Embryonic facial prominence (tissue), 1 donor: Measurements from ENCODE around the gene ALPI.

Source experiments
- DNase-seq: peaks from one replicate; pipeline ENCODE4 v3.0.0-alpha.2; 2016; ENCODE audit errors: extremely low spot score

The ALPI gene

DNA sequence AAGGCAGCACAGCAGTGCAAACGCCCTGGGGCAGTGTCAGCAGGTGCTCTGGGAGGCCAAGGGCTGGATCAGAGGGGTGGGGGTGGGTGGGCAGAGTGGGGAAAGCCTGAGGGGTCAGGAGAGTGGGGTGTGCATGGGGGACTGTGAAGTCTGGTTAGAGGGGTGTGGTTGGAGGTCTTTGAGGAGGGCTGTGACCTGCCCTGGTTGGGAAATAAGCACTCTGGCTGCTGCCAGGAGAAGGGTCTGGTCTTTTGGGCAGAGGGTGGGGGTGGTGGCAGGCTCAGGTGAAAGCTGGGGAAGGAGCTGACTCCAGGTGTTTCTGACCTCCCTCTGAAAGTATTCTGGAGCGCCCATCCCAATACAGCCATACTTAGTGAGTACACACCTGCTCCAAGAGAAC lies 4.2 kb downstream of the ALPI start:
- DNase-seq, result no peak

DNA sequence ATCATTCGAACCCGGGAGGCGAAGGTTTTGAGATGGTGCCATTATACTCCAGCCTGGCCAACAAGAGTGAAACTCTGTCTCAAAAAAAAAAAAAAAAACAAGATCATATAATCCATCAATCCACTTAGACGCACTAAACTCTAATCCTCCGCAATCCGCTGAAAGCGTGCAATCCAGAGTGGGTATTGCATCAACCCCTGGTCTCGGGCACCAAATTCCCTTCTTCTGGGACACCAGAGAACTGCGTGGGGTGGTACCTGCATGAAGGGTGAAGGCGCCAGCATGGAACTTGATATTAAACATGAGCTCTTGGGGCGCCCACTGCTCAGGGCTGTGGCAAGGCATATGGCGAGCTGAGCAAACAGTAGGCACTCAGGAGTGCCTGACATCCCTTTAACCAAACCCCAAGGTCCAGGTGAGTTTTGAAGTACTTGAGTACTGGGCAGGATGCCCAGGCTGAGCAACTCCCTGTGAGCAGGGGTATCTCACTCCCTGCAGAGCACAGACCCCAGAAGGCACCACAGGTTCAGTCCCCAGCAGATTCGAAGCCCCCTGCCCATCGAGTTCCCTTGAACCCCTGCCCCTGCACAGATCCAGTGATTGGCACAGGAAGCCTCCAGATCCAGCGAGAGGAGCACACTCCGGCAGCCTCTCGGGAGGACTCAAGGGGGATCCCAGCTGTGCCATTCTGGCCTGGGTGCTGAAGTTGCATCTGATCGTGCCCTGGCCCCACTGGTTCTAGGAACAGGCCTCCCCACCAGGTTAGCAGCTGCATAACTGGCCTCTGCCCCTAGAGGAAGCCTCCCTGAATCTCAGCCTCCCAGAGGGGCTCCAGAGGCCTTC lies 8.0 kb downstream of the ALPI start:
- no peak for DNase-seq

DNA sequence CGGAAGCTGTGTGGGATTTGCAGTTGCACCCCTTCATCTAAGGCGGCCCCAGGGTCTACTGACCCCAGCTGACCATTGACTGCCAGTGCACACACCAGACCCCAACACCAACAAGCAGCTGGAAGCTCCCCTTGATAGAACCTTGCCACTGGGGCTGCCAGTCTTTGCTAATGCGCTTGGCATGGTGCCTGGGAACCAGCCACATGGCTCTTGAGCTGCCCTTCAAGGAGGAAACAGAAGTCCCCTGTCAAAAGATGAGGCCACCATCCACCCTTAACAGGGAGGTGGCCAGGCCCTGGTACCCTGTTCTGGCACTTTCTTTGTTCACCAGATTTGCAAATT lies 8.6 kb downstream of the ALPI start:
- DNase-seq, result no peak

DNA sequence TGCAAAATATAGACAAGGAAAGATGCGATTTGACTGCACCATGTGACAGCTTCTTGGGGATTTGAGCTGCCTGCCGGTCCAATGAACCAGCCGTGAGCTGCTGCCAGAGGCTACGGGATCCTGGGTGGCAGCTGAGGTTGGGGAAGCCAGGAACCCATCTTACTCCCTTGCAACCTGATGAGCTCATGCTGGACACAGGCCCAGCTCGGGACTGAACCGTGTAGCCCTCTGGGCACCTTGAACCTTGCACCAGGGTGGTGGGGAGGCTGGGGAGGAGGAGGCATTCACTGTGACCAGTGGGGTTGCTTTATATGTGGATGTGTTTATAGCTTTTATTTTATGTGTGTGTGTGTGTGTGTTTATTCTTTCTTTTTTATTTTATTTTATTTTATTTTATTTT lies 9.1 kb downstream of the ALPI start:
- no peak for DNase-seq

DNA sequence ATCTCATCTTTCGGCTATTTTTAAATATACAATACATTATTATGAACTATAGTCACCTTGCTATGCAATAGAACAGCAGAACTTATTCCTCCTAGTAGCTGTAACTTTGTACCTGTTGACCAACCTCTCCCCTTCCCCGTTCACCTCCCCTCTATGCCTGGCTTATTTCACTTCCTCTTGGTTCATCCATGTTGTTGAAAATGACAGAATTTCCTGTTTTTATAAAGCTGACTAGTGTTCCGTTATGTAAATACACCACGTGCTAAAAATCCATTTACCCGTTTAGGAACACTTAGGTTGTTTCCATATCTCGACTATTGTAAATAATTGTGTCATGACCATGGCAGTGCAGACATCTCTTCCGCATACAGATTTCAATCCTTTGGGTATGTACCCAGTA lies 10.3 kb downstream of the ALPI start:
- DNase-seq, result no peak

DNA sequence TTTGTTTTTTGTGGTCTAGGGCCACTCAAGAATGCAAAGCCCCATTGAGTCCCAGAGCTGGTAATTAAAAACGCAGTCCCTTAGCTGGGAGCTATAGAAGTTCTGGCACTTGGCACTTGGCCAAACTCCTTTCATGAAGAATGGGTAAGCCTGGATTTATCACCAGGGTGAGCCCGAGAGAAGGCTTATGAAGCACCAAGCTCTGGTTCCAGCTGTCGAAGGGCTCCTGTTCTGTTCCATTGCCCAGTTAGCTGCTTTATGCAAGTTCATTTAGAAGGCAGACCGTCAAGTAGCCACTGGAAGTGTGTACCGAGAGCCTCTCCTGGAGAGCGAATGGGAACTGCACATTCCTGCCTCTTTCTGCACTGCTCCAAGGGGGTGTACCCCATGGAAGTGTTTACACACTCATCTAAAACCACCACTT lies 17.5 kb downstream of the ALPI start:
- DNase-seq, result no peak

DNA sequence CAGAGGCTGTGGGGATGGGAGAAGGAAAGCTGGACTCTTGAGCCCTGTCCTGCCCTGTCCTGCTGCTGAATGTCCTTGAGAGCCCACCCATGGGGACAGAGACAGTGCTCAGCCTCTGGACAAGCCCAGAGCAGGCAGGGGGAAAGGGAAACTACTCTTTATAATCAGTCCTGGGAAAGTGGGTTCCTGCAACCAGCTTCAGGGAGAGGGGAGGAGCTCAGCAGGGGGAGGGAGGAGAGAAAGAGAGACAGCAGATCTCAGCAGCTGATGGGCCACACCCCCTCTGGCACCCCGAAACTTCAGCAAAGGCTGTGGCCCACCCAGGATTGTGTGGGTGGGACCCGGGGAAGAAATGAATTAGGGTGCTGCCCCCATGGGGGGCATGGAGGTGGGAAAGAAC lies 20.1 kb downstream of the ALPI start:
- no peak for DNase-seq

DNA sequence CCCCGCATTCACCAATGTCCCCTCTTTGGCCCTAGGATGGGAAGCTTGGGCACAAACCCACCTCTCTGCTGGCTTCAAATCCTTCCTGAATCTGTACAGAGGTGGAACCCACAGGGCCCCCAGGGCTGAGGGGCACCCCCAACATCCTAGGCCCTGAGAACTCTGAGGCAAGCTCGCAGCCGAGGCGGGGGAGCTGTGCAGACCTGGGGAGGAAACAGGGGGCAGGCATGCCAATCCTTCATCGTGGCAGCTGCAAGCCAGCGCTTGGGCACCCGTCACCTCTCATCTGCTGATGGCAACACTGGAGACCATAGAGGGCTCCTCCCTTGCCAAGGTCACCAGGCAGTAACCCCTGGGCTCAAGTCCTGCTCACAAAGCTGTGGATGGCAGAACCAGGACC lies 20.8 kb downstream of the ALPI start:
- DNase-seq, result no peak

DNA sequence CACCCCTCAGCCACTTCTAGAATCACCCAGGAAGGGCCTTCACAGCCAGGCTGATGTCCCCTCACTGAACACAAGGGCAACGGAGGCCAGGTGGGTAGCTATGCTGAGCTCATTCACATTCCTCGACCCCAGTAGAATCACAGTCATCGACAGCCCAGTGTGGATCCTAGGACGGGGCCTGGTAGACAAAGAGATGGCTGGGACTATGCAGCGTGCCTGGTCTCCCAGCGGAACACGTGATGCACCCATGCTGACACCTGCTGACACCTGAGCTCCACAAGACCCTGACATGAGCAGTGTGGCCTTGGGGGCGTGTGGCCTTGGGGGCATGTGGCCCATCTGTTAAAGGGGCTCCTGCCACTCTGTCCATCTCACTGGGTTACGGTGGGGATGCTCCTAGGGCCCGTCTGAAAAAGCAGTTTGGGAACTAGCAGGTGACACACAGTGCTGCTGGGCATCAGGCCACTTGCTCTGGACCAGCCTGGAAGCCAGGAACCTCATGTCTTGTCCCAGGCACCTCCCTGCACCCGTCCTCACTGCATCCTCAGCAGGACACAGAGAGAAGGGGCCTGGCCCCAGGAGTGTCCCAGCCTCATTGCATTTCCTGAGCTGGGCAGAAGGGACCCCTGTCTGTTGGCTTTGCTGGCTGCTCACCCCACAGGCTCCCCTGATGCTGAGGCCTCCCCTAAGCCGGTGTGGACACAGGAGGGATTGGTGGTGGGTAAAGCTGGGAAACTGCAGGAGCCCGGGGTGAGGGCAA lies 22.0 kb downstream of the ALPI start:
- no peak for DNase-seq

DNA sequence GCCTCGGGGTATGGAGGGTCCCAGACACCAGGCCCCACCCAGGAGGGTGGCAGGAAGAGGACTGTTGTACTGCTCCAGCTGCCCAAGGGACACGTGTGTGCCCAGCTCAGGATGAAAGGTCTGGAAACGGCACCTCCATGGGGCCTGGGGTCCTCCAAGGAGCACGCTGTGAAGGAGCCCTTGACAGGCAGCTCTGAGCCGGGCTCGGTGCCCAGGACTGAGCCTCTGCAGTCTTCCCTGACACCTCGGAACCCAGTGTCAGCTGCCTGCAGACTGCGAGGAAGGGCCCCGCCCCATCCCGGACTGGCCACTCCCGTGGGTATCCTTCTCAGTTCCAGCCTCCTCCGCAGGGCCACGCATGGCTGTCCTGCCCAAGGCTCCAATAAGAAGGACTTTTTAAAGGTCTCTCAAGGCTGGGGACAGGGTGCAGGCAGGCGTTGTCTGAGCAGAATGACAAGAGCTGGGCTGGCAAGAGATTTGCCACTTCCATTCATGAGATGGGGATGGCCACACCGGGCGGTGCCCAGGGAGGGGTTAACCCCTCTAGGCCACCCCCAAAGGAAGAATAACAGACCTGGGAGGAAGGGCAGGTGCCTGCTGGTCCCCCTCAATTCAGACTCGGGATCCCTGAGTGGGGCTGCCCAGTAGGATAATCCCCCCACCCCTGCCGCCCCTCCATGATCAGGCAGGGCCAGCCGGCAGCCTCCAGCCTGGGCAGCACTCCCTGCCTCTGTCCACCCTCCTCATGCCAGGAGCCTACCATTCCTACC lies 22.8 kb downstream of the ALPI start:
- DNase-seq, result no peak

DNA sequence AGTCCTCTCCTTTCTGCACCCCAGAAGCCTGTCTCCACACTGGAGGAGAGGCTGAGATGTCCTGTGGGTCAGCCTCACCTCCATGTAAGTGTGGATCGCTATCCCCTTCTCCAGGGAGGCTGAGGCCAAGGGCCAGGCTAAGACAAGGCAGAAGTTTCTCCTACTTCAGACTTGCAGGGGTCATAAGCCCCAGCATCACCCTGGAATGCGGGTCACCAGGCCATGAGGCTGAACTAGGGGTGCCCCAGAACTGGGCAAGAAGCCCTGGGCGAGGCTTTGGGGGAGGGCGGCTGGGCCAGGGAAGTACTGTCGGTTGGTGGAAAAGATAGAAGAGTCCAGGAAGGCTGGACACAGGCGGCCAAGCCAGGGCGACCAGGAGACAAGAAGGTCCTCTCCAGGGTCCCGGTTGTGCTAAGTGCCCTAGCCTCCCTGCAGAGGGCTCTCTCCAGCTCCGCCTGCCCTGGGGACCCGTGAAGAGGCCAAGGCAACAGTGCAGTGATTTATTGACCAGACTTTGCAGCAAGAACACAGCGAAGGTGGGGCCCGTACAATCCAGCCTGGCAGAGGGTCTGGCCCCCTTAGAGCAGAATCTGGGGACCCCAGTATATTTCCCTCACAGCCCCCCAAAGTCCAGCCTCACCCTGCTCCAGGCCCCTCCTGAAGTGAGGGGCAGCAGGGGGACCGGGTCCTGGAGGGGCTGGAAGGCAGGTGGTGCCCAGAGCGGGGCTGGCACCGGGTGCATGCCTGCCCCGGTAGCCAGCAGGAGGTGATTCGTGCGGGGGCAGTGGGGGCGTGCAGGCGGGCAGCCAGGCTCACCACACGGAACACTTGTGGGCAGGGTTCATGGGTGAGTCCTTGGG lies 23.6 kb downstream of the ALPI start:
- no peak for DNase-seq

DNA sequence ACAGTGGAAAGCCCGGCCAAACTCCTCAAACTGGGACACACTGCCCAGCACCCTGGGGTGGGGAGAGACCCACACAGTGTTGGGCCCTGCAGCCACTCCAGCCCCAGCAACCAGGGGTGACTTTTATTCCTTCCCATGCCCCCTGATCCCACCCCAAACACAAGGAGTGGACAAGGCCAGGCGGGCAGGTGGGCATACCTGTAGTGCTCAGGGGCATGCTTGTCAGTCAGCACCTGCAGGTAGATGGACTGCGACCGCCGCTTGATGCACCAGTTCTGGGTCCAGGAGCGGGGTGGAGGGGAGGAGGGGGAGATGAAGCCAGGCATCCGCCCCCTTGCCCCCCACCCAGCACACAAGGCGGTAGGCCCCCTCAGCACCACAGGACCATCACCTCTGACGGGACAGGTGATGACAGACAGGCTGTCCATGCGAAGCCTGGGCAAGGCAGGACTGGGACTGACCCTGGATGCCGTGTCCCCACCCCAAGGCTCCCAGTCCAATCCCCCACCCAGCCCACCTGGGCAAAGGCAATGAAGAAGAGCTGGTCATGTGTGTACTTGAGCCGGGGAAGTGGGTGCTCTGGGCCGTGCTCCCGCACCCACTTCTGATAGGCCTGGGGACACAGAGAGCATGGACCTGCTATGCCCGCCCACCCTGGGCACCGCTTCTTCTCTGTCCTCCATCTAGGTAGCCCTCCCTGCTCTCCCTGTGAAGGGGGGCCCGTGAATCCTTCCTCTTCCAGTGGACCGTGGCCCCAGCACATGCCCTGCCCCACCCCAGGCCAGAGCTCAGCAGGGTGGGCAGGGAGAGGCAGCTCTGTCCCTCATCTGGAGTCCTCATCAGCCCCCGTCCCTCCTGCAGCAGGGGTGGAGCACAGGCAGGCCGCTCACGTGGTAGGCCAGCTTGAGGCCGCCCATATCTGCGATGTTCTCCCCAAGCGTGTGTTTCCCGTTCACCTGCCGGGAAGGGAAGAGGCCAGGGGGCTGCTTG lies 24.5 kb downstream of the ALPI start:
- DNase-seq, result no peak

DNA sequence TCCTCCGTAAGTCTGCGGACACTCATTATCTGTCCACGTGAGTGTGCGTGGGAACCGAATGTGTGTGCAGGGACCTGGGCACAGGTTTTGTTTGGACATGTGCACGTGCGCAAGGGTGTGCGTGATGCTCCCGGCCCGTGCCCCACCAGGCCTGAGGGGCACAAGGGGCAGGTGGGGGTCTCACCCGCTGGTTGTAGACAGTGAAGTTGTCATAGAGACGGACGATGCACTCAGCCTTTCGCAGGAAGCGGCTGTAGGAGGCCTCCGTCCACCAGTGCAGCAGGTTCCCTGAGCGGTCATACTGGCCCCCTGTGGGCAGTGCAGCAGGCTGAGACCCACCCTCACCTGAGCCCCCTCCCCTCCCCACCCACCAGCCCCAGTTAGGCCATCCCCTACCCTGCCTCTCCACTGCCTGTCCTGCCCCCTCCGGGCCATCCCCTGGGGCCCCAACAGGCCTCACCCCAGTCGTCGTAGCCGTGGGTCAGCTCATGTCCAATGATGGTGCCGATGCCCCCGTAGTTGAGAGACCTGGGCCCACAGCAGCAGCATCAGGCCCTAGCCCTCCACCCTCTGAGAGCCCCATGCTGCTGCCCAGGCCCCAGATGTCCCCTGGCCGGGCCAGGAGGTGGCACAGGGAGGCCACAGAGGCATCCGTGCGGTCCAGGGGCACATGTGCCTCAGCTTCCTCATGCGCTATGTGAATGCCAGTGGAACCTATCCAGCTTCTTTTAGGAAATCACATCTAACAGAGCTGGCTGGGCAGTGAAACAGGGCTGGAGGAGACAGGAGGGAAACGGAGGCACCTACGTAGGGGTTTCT lies 25.6 kb downstream of the ALPI start:
- DNase-seq, result no peak

DNA sequence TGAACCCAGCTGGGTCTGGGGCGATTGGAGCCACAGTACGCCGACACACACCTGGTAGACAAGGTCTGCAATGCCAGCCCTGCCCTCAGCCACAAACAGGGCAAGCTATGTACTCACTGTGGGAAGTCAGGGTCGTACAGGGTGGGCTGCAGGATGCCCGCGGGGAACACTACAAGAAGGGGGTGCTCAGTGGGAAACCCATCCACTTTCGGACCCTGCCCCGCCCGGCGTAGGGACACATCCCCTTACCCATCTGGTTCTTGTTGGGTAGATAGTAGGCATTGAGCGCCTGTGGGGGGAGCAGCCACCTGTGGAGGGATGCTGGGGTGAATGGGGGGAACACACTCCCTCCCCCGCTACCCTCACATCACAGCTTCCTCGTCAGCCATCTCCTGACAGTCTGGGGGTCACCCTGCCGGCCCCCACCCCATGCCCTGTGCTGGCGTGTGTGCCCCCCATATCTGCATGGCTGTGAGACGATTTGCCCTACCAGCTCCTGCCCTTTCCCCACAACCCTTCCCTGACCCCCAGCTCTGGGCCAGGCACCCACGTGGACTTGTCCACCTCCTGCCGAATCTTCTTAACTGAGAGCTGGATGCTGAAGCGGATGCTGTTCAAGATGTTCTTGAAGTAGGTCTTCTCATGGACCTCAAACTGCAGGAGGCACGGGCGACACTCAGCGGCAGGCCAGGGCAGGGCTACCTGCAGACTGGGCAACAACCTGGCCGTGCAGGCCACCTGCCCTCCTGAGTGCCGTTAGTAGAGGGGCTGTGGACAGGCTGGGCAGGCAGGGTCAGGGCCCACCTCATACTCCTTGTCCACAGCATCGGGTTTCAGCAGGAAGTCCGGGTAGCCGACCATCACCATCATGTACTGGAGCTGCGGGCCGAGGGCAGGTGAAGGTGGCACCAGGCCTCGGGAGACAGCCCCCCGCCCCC lies 26.6 kb downstream of the ALPI start:
- DNase-seq, result no peak

DNA sequence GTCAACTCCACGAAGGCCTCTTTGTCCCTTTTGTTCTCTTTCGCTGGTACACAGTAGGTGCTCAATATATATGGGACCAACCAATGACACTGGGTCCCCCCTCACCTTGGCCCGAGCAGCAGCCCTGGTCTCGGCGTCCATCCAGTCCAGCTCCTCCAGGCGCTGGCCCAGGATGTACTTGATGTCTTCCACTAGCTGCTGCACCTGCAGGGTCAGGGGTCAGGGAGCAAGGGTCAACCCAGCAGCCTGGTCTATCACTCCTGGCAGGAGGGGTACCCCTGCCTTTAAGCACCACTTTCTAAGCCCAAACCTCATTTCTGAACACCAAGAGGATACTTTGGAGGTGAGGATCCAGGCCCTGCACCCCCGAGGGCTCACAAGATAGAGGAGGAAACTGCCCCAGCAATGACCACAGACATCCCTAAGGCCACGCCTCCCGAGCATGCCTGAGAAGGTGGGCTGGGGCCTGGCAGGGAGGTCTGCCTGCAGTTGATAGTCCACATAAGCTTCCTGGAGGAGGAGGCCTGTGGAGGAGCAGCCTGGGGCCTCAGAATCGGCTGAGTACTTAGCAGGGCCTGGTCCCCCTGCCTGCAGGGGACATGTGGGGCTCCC lies 27.5 kb downstream of the ALPI start:
- no peak for DNase-seq

DNA sequence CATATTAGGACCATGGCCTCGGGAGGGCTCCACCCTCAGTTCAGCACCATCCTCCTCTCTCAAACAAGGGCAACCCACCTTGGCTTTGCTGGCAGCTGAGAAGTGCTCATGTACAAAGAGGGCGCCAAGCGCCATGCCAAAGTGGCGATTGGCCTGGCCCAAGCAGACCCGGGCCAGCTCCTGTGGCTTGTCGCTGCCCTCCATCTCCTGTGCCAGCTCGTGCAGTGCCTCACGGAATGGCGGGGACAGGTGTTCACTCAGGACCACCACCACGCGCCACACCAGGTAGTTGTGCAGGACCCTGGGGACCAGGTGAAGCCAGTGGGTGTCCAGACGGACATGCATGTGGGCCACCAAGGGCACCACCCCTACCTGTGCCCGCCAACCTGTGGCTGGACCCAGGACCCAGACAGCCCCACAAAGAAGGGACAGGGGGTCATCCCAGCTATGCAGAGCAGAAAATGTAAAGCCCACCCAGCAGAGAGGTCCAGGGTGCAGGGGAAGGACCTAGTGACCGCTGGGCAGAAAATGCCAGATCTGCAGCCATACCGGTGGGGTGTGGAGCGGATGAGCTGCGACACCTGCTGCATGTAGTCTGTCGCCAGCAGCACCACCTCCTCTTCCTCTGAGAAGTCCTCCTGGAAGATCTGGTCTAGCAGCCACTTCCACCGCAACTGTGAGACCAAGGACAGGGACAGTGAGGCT lies 28.1 kb downstream of the ALPI start:
- DNase-seq, result no peak

DNA sequence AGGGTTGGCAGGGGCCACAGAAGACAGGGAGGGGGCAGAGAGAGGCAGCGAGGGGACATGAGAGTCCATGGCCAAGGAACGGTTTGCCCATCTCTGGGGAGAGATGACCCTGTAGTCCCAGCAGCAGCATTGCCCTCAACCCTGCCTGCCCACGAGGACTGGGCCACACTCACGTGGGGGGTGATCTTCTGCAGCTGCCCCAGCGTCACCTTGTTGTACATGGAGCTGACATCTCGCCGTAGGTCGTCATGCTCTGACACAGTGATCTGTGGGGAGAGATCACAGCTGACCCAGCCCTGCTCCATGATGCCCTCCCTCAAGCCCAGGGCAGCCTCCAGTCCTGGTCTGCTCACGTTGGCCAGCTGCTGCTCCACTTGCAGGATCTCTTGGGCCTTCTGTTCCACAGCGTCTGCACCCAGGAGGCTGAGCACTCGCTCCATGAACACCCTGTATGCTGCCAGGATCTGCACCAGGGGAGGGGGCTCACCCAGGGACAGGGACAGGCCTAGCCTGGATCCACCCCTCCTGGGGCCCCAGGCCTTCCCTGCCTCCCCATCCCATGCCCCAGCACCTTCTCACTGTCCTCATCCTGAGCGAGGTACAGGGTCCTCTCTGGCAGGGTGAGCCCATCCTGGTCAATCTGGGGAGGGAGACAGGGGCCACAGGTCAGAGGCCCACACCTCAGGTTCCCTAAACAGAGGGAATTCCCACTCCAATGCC lies 28.8 kb downstream of the ALPI start:
- no peak for DNase-seq
